HepG2 (cell line): ENCODE measurements around the gene KLHL36. TPM values are rescaled to one million over a fixed set of nuclear protein-coding genes. Genes with fewer than 3 reads are reported as not detected.
A peak's percentile ranks its signal among the peaks of the same experiment; 100 is the strongest.

Experiments used
- DBP ChIP-seq: sonication (generic); formaldehyde crosslinking; IDR thresholded peaks from 2 replicates; pipeline ENCODE4 v1.4.0; 2020; ENCODE audit warnings: missing genetic modification reagents; ENCODE audit errors: not compliant biosample characterization
- ELF1 ChIP-seq: sonication (generic); formaldehyde crosslinking; IDR thresholded peaks from 2 replicates; pipeline ENCODE4 v1.4.0; 2020; ENCODE audit warnings: missing genetic modification reagents
- JARID2 ChIP-seq: sonication (generic); formaldehyde crosslinking; IDR thresholded peaks from 2 replicates; pipeline ENCODE4 v1.8.1; 2023; ENCODE audit warnings: missing genetic modification reagents, inconsistent platforms; ENCODE audit not compliant: insufficient replicate concordance
- KAT7 ChIP-seq: IDR thresholded peaks from 2 replicates; pipeline ENCODE4 v1.6.1; 2018; ENCODE audit warnings: borderline replicate concordance, missing compliant biosample characterization
- KDM1A ChIP-seq: IDR thresholded peaks from 2 replicates; pipeline ENCODE4 v1.6.1; 2016; ENCODE audit warnings: missing compliant biosample characterization
- KLF11 ChIP-seq: IDR thresholded peaks from 2 replicates; pipeline ENCODE4 v1.6.1; 2016; ENCODE audit warnings: missing compliant biosample characterization
- MAX ChIP-seq: IDR thresholded peaks from 2 replicates; pipeline ENCODE4 v1.6.1; 2012; ENCODE audit warnings: inconsistent platforms
- MTA3 ChIP-seq: sonication (generic); formaldehyde crosslinking; IDR thresholded peaks from 2 replicates; pipeline ENCODE4 v1.4.0; 2020; ENCODE audit warnings: missing genetic modification reagents
- RFXAP ChIP-seq: sonication (generic); formaldehyde crosslinking; IDR thresholded peaks from 2 replicates; pipeline ENCODE4 v1.4.0; 2020; ENCODE audit warnings: missing genetic modification reagents, borderline replicate concordance
- ZBTB40 ChIP-seq, 2 experiments: fragments of 450-650 bp in 1 of 2; sonication (generic) in 1 of 2; formaldehyde crosslinking in 1 of 2; IDR thresholded peaks; 2 replicates each; pipeline versions ENCODE4 v1.6.1 to v1.8.0; 2016 to 2022; ENCODE audit warnings: antibody characterized with exemption in 1 of 2, mild to moderate bottlenecking in 1 of 2, missing genetic modification reagents in 1 of 2
- ZFAT ChIP-seq: sonication (generic); formaldehyde crosslinking; conservative IDR thresholded peaks from 2 replicates; pipeline ENCODE4 v1.8.1; 2023; ENCODE audit warnings: missing genetic modification reagents, inconsistent platforms
- ZNF17 ChIP-seq: sonication (generic); formaldehyde crosslinking; IDR thresholded peaks from 2 replicates; pipeline ENCODE4 v1.5.0; 2020; ENCODE audit warnings: mild to moderate bottlenecking, missing genetic modification reagents
- ZNF562 ChIP-seq: sonication (generic); formaldehyde crosslinking; IDR thresholded peaks from 2 replicates; pipeline ENCODE4 v1.8.0; 2022; ENCODE audit warnings: missing genetic modification reagents, borderline replicate concordance
- ZNF563 ChIP-seq: sonication (generic); formaldehyde crosslinking; IDR thresholded peaks from 2 replicates; pipeline ENCODE4 v1.8.0; 2022; ENCODE audit warnings: mild to moderate bottlenecking, moderate library complexity, missing genetic modification reagents
- ZNF598 ChIP-seq: sonication (generic); formaldehyde crosslinking; IDR thresholded peaks from 2 replicates; pipeline ENCODE4 v1.5.1; 2020; ENCODE audit warnings: mild to moderate bottlenecking, missing genetic modification reagents, borderline replicate concordance
- ZNF704 ChIP-seq: sonication (generic); formaldehyde crosslinking; IDR thresholded peaks from 2 replicates; pipeline ENCODE4 v1.8.1; 2023; ENCODE audit warnings: mild to moderate bottlenecking, inconsistent platforms, moderate library complexity, missing genetic modification reagents, borderline replicate concordance
- polyA plus RNA-seq, 8 experiments: library from polyadenylated mRNA; depleted of rRNA in 3 of 8; stranded (reverse) in 7 of 8; unstranded in 1 of 8; fragments of >200 nt; fragmentation: Illumina TruSeq in 4 of 8; extraction: Trizol in 4 of 8; gene quantifications; 2 replicates each; pipeline versions ENCODE4 v1.2.1 to v1.2.3, GENCODE V29; 2011 to 2016; ENCODE audit warnings: low read depth in 4 of 8, missing spikeins in 1 of 8, mixed read lengths in 1 of 8; ENCODE audit not compliant: insufficient read depth in 1 of 8
- total RNA-seq, 5 experiments: library from RNA; depleted of rRNA; stranded (reverse); fragments of >200 nt; fragmentation: Illumina TruSeq; extraction: Trizol; gene quantifications; 2 replicates each; pipeline ENCODE4 v1.2.3, GENCODE V29; 2016; ENCODE audit warnings: low read depth in 1 of 5

The KLHL36 gene
- total and polyA plus RNA-seq, 2 of the 13 experiments (the other 11 are each of a cell fraction or from before 2014, with no cell fraction given), result 24.3 to 26.0 TPM

- no peak for TF ChIP-seq ZNF562 (CRISPR knock-in tag)
- TF ChIP-seq ZBTB40 (IDR thresholded peaks at IDR 0.05), result peak; percentile 14; the same call in 1 of the 2 replicates
- TF ChIP-seq ZBTB40 (CRISPR knock-in tag; IDR thresholded peaks at IDR 0.05), result peak; percentile 55; the same call in 1 of the 2 replicates
- TF ChIP-seq ELF1 (CRISPR knock-in tag), result peak; percentile 88
- TF ChIP-seq RFXAP, result peak; percentile 36; the same call in 1 of the 2 replicates
- TF ChIP-seq ZNF598 (CRISPR knock-in tag), result 0 out of 2 replicates have a peak, but pooled peaks have one; percentile 63
- TF ChIP-seq ZNF17 (CRISPR knock-in tag), result no peak
- peak; percentile 25 for TF ChIP-seq DBP (CRISPR knock-in tag)
- peak; percentile 79; the same call in 1 of the 2 replicates for TF ChIP-seq KAT7 (CRISPR knock-in tag)
- TF ChIP-seq ZFAT, result no peak
- no peak; the same call in 1 of the 2 replicates for TF ChIP-seq ZNF704 (CRISPR knock-in tag)
- TF ChIP-seq JARID2 (CRISPR knock-in tag), result no peak
- TF ChIP-seq KLF11, result no peak
- TF ChIP-seq KDM1A (CRISPR knock-in tag), result no peak
- peak; percentile 85 for TF ChIP-seq MAX
- peak; percentile 40; the same call in 1 of the 2 replicates for TF ChIP-seq ZNF563 (CRISPR knock-in tag)
- no peak for TF ChIP-seq MTA3 (CRISPR knock-in tag)
These were observed 51.6 kb downstream of the KLHL36 start, which contains the start of gene USP10 (continued) for GRCh38 chr16:84699712-84700445.
